T47D (cell line): Measurements from ENCODE around the gene ACSM3.
A peak's percentile ranks its signal among the peaks of the same experiment; 100 is the strongest.
"Not testable (repeated sequence)": the region's sequence is repeated elsewhere in the genome, so short reads cannot be mapped to it uniquely, and the experiment has no call there.

Experiments
- DNase-seq, 2 experiments: peaks; one replicate each; pipeline versions ENCODE4 v3.0.0 to v3.0.0-alpha.2; 2011 to 2012; ENCODE audit warnings: low read depth in 1 of 2, low spot score in 1 of 2
- JUND ChIP-seq: IDR thresholded peaks from 2 replicates; pipeline ENCODE4 v1.6.1; 2012; ENCODE audit warnings: low read depth
- in situ Hi-C: cut with HindIII; loops from 2 replicates; pipeline ENCODE4 v1.10.0; 2016; ENCODE audit warnings: low sequenced_read_pairs, low pct_unique_long_range_greater_than_20kb

ACSM3 gene

DNA sequence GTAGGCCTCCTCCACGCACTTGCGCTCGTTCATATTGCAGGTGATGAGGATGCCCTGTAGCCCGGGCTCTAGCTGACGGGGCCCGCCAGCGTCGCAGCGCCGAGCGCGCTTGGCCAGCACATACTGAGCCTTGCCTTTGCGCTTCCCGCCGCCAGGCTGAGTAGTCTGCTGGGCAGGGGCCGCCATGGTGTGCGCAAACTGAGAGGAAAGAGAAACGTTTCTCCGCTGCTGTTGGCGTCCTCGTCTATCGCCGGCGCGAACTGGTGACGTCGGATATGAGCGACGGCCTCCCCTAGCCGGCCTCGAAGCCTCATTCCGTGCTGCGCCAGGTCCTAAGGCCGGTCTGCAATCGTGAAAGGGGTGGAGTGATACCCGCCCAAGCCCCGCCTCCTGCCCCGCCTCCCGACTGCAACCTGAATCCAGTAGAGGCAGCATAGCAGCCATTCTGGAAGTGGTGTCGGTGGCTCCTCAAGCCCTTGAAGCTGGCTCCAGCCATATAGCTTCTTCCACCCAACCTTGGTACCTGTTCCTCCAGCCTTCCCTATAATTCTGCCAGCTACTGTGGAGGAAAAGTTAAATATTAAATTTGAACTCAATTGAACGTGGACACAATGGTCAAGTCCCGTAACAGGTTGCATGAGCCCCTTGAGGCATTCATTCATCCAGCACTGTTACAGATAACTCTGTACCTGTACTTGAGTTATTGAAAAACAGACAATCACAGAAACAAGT lies 22.1 kb upstream of the ACSM3 start, which contains the start of gene THUMPD1:
Gene THUMPD1 (minus strand): TSS at position 265 of the 732 bp plus-strand sequence. CDS start 79 bp downstream, at position 186.
- in situ Hi-C loops: no loop called here
- DNase-seq: peak; percentile 89 to 97
- no peak for TF ChIP-seq JUND

DNA sequence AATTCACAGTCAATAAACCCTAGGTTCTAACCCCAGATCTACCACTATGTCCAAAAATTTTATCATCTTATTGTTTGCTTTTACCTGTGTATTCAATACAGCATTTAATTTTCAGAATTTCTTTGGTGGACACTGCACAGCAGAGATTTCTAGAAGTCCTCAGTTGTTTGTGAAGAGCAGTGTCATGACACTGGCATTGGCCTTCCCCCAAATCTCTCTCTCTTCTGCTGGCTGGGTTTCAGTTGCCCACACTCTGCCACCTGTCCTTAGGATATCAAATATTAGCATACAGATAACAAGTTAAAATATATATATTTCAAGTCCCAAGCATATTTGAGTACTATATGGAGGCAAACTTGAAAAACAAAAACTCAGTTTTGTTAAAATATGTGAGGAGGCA lies 20.2 kb upstream of the ACSM3 start:
- no peak for TF ChIP-seq JUND
- DNase-seq: no peak
- in situ Hi-C loops: no loop called here

DNA sequence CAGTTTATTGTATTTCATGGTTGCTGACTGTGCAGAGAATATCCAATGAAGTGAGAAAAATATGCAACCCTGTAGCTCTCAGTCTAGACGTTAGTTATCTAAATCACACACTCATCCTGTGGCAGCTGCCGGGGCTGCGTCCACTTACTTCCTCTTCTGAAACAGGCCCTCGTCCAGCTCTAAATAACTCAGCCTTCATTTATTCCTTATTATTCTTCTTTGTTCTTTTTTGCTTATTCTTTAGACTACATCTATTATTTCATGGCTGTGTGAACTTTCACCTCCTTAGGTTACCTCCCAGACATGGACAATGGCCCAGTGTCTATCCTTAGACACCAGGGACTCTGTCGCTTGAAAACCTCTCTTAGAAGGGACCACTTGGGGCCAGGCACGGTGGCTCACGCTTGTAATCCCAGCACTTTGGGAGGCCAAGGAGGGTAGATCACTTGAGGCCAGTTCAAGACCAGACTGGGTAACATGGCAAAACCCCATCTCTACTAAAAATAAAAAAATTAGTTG lies 18.8 kb upstream of the ACSM3 start:
- TF ChIP-seq JUND: no peak
- no peak for DNase-seq
- in situ Hi-C loops: no loop called here

DNA sequence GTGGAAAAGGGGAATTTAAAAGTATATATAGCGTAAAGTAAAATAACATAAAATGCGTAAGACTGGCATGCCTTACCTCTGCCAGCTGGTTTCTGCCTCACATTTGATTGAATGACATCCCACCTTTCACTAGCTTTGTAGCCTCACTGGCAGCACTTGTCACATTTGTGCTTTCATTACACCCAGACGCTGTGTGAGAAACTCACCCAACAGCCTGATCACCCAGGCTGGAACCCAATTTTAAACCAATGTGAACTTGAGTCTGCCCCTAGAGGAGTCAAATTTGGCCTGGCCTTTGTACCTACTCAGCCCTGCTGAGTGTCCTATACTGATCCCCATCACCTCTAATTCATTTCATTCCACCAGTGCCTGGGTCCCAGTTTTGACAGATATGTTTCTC lies 17.4 kb upstream of the ACSM3 start:
- in situ Hi-C loops: no loop called here
- DNase-seq: no peak
- TF ChIP-seq JUND: no peak

DNA sequence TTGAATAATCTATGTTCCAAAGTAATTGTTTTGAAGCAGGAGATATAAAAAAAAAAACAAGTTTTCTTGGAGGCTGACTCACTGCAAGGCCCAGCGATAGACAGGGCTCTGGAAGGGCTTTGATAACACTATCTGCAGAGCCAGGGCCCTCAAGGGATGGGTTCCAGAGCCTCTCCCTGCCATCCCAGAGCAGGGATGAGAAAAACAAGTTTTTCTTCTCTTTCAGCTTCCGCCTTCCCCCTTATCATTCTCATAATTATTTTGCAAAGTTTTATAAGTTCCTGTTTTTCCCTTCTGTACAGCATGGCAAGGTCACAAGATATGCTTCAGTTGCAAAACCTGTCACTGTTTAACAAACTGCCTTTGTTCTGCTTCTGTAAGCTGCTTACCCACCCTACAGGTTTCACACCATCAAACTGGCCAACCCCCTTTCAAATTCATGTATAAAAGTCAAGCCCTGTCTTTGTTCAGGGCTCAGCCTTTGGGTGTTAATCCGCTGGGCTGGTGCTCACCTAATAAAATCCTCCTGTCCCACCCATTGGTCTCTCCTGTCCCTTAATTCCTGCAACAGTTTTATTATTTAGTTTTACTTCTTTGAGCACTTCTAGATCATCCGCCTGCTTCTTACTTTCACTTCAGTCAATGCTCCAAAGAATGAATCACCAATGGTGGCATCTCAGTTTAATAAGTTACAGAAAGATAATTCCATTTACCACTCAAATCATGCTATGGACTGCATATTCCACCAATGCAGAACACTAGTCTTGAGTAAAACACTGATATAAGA lies 16.6 kb upstream of the ACSM3 start:
- DNase-seq: no peak
- in situ Hi-C loops: no loop called here
- no peak for TF ChIP-seq JUND

DNA sequence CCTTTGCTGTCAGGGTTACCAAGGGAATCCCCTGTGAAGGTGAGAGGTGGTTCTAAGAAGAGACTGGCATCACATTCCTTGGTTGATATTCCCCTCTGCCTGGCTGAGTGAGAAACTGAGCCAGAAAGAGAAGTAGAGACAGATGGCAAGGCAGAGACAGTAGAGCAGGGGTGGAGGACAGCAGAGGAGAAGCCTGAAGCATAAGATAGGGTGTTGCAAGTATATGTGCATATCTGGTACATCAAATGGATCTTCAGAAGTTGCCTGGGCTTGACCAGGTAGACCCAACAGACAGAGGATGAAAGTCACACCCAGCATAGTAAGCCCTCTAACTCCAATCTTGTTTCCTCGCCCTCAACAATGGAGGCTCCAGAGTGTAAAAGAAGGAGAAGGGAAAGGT lies 14.3 kb upstream of the ACSM3 start:
- in situ Hi-C loops: no loop called here
- no peak for TF ChIP-seq JUND
- DNase-seq: no peak

DNA sequence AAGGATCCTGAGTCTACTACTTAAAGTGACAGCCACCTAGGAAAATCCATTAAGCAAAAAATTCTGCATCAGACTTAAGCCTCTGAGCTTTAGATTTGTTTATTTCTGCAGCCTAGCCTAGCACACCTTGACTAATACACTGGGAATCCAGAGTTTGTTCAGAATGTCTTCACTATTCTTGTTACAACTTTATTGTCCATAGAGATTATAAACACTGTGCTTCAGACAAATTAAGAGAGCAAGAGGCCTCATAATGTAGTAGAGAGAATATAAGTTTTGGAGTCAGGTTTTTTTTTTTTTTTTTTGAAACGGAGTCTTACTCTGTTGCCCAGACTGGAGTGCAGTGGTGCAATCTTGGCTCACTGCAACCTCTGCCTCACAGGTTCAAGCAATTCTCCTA lies 13.3 kb upstream of the ACSM3 start:
- DNase-seq: no peak
- in situ Hi-C loops: no loop called here
- no peak for TF ChIP-seq JUND

DNA sequence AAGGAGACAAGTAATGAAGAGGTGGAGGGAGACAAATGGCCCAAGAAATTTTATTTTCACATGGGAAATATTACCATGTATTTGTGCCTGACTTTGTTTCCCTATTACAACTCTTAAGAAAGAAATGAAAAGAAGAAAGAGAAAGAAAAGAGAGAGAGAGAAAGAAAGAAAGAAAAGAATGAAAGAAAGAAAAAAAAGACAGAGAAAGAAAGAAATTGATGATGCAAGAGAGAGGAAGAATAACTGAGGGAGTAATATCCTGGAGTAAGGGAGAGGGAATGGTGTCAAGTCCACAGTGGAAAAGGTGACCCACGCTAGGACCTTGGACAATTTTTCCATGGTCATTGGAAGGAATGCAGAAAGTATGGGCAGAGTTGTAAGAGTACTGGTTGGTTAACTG lies 10.1 kb upstream of the ACSM3 start:
- in situ Hi-C loops: no loop called here
- DNase-seq: no peak
- TF ChIP-seq JUND: no peak

DNA sequence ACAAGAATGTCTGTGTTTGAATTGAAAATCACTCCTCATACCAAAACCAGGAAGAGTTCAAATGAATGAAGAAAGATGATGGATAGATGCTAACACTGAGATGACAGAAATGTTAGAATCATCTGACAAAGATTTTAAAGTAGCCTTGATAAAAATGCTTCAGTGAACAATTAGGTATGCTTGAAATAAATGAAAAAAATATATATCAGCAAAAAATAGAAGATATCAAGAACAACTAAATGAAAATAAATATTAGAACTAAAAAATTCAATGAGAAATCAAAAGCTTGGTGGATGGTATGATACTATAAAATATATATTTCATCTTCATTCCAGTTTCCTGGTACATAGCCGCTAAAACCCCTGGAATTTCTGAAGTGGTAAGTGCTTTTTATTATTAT lies 8.6 kb upstream of the ACSM3 start:
- in situ Hi-C loops: no loop called here
- no peak for TF ChIP-seq JUND
- DNase-seq: no peak

DNA sequence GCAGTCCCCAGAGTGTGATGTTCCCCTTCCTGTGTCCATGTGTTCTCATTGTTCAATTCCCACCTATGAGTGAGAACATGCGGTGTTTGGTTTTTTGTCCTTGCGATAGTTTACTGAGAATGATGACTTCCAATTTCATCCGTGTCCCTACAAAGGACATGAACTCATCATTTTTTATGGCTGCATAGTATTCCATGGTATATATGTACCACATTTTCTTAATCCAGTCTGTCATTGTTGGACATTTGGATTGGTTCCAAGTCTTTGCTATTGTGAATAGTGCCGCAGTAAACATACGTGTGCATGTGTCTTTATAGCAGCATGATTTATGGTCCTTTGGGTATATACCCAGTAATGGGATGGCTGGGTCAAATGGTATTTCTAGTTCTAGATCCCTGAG lies 8.0 kb upstream of the ACSM3 start:
- in situ Hi-C loops: not testable (repeated sequence)

DNA sequence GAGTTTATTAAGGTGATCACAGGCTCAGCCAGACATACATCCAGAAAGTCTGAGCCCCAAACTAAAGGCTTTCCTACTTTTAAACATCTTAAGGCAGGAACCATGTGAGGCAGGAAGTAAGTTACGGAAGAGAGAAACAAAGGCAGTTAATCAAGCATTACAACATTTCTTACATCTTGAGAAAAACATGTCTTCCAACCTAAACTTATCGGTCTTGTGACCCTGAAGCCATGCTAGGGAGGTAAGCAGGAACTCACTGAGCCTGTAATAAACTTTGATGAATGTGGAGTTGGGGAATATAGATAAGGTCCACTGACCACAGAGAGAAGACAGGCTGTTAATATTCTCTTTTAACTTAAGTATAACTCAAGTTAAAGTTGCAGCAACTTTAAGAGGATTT lies 3.5 kb upstream of the ACSM3 start:
- no peak for DNase-seq
- in situ Hi-C loops: no loop called here
- TF ChIP-seq JUND: no peak

More for the DNA sequence above, 8.0 kb upstream of the ACSM3 start:
- DNase-seq: not testable (repeated sequence)

DNA sequence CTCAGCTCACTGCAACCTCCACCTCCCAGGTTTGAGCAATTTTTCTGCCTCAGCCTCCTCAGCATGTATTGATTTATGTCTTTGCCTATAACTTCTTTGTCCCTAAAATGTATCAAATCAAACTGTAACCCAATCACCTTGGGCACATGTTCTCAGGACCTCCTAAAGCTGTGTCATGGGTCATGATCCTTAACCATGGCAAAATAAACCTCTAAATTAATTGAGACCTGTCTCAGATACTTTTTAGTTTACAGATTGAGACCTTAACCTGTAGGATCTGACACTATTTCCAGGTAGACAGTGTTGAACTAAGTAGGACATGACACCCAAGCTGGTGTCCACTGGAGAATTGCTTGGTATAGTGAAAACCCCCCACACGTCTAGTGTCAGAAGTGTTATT lies 2.6 kb upstream of the ACSM3 start:
- TF ChIP-seq JUND: no peak
- in situ Hi-C loops: no loop called here
- DNase-seq: no peak

DNA sequence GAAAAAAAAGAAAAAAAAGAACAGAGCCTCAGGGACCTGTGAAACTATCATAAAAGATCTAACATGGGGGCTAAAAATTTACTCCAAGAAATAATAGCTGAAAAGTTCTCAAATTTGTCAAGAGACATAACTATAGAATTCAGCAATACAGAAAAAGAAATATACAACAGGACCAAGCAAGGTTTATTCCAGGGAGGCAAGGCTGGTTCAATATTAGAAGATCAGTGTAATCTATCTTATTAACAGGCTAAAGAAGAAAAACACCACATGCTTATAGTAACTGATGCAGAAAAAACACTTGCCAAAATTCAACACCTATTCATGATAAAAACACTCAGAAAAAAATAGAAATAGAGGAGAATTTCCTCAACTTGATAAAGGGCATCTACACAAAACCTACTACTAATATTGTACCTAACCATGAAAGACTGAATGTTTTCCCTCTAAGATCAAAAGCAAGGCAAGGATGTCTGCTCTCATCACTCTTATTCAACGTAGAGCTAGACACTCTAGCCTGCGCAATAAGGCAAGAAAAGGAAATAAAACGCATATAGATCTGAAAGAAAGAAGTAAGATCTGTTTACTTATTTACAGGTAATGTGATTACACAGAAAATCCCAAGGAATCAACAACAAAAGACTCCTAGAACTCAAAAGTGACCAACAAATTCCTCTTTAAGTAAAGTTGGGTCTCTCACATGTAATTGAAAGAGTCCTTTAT lies 1.2 kb upstream of the ACSM3 start:
- DNase-seq: no peak
- in situ Hi-C loops: no loop called here
- TF ChIP-seq JUND: no peak

DNA sequence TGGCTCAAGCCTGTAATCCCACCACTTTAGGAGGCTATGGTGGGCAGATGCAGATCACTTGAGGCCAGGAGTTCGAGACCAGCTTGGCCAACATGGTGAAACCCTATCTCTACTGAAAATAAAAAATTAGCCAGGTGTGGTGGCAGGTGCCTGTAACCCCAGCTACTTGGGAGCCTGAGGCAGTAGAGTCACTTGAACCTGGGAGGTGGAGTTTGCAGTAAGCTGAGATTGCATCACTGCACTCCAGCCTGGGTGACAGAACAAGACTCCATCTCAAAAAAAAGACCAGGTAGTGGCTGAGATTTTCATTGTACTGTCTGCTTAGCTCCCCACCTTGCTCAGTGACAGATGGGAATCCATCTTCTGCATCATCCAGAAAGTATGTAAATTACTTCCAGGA lies 634 bp downstream of the ACSM3 start:
- DNase-seq, in situ Hi-C loops: not testable (repeated sequence)
